Lung (tissue), 12 donors: ENCODE measurements around the gene SLC22A23. TPM values are rescaled to one million over a fixed set of nuclear protein-coding genes. Genes with fewer than 3 reads are reported as not detected.

Experiments
- ATAC-seq: fragments of 200-7000 bp; cut with Tn5 transposase; one replicate; pipeline ENCODE4 v1.9.1; 2020; ENCODE audit warnings: moderate number of reproducible peaks; ENCODE audit not compliant: insufficient read depth, low FRiP score
- DNase-seq, 3 donors: peaks; one replicate each; pipeline ENCODE4 v3.0.0-alpha.2; 2013 to 2017
- H3K27ac ChIP-seq, 2 donors: one replicate each; pipeline ENCODE4 v1.5.1; 2013; ENCODE audit warnings: mild to moderate bottlenecking in 2 of 2, moderate library complexity in 2 of 2, control low read depth in 1 of 2, inconsistent platforms in 1 of 2, low read depth in 1 of 2, low read length in 1 of 2
- H3K27me3 ChIP-seq, 3 donors: one replicate each; pipeline ENCODE4 v1.5.1; 2013; ENCODE audit warnings: low read length in 2 of 3; ENCODE audit not compliant: control insufficient read depth in 3 of 3, insufficient read depth in 3 of 3
- H3K36me3 ChIP-seq, 4 donors: one replicate each; pipeline ENCODE4 v1.5.1; 2013; ENCODE audit warnings: low read length in 4 of 4, mild to moderate bottlenecking in 1 of 4, moderate library complexity in 1 of 4; ENCODE audit not compliant: control insufficient read depth in 4 of 4, insufficient read depth in 4 of 4
- H3K4me1 ChIP-seq, 5 donors: one replicate each; pipeline ENCODE4 v1.5.1; 2013; ENCODE audit warnings: low read length in 5 of 5, mild to moderate bottlenecking in 2 of 5, moderate library complexity in 1 of 5; ENCODE audit not compliant: control insufficient read depth in 5 of 5, insufficient read depth in 5 of 5
- H3K4me3 ChIP-seq: one replicate; pipeline ENCODE4 v1.5.1; 2013; ENCODE audit warnings: mild to moderate bottlenecking, control low read depth, moderate library complexity
- H3K9ac ChIP-seq, 2 donors: one replicate each; pipeline ENCODE4 v1.5.1; 2013; ENCODE audit warnings: low read length in 2 of 2, control low read depth in 1 of 2; ENCODE audit not compliant: insufficient read depth in 1 of 2
- H3K9me3 ChIP-seq, 4 donors: one replicate each; pipeline ENCODE4 v1.5.1; 2013; ENCODE audit warnings: low read length in 3 of 4, mild to moderate bottlenecking in 1 of 4, moderate library complexity in 1 of 4; ENCODE audit not compliant: control insufficient read depth in 4 of 4, insufficient read depth in 3 of 4
- WGBS, 2 donors: extraction: QIAGEN DNeasy Blood & Tissue Kit; methylation state at CpG; one replicate each; pipeline ENCODE4 v1.1.7; 2013; 5-methylcytosine and 5-hydroxymethylcytosine counted together
- polyA plus RNA-seq, 2 donors: library from polyadenylated mRNA; stranded (reverse); fragments of 200-250 nt; gene quantifications; one replicate each; pipeline ENCODE4 v1.2.1, GENCODE V29; 2013
- total RNA-seq, 2 donors: library from RNA; depleted of rRNA in 1 of 2; stranded (reverse); fragments of >200 nt in 1 of 2; gene quantifications; one replicate each; pipeline ENCODE4 v1.2.1, GENCODE V29; 2014 to 2021
- TF ChIP-seq, protein P1 (sequence below): IDR thresholded peaks from 2 replicates; pipeline ENCODE4 v1.5.1; 2012; ENCODE audit warnings: mild to moderate bottlenecking; ENCODE audit errors: control extremely low read depth, extremely low read depth
- donor health status: control.
- donor health status: control.
- donor health status: Bipolar disorder and iron deficiency.
- donor health status: healthy.
- donor health status: DM: yes; HTN: yes; CAD: no.

SLC22A23 gene
- total and polyA plus RNA-seq, 4 donors, result 6.6 to 45.6 (median 24.1) TPM

DNA sequence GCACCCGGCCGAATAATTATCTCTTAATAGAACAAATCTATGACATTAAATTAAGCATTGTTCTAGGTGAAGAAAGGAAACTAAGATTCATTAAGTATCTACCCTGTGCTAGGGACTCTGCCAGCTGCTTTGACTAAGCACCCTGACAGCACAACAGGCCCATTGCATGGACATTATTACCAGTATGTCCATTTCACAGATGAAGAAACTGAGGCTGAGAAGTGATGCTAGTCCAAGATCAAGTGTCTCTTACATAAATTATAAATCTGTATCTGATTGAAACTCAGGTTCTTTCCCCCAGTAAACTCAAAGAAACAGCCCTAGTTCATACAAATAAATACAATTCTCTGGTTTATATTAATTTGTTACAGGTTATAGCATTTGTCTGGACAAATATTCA, 31.3 kb downstream of the SLC22A23 start:
- H3K4me1 ChIP-seq, result peaks cover 0 to 28% (median 6%) of the 10 kb centered on the region in 5 donors
- 94 to 98% methylated on average over 2 of the region's 2 CpGs for WGBS, 2 donors
- no peaks in the 10 kb centered on the region for H3K27me3 ChIP-seq
- H3K9ac ChIP-seq, result no peak overlapping the region
- peaks cover 0 to 1% (median 0%) of the 10 kb centered on the region in 4 donors for H3K36me3 ChIP-seq
- no peak overlapping the region for H3K27ac ChIP-seq
- H3K9me3 ChIP-seq, result peaks cover 0 to 3% (median 0%) of the 10 kb centered on the region in 4 donors
- no peak overlapping the region for H3K4me3 ChIP-seq
- TF ChIP-seq, protein P1, sequence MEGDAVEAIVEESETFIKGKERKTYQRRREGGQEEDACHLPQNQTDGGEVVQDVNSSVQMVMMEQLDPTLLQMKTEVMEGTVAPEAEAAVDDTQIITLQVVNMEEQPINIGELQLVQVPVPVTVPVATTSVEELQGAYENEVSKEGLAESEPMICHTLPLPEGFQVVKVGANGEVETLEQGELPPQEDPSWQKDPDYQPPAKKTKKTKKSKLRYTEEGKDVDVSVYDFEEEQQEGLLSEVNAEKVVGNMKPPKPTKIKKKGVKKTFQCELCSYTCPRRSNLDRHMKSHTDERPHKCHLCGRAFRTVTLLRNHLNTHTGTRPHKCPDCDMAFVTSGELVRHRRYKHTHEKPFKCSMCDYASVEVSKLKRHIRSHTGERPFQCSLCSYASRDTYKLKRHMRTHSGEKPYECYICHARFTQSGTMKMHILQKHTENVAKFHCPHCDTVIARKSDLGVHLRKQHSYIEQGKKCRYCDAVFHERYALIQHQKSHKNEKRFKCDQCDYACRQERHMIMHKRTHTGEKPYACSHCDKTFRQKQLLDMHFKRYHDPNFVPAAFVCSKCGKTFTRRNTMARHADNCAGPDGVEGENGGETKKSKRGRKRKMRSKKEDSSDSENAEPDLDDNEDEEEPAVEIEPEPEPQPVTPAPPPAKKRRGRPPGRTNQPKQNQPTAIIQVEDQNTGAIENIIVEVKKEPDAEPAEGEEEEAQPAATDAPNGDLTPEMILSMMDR, result no peak
- ATAC-seq (no peak), DNase-seq (no peak)

- ATAC-seq (no peak), DNase-seq (no peak)
- H3K27me3 ChIP-seq, result no peaks in the 10 kb centered on the region
- no peak overlapping the region for H3K9ac ChIP-seq
- H3K9me3 ChIP-seq, result peaks cover 0 to 3% (median 0%) of the 10 kb centered on the region in 4 donors
- H3K36me3 ChIP-seq, result peaks cover 0 to 1% (median 0%) of the 10 kb centered on the region in 4 donors
- no peak overlapping the region for H3K27ac ChIP-seq
- TF ChIP-seq, protein P1, result no peak
- H3K4me3 ChIP-seq, result no peak overlapping the region
- 96 to 97% methylated on average over 9 of the region's 9 CpGs for WGBS, 2 donors
- H3K4me1 ChIP-seq, result peaks cover 0 to 31% (median 8%) of the 10 kb centered on the region in 5 donors
Observed at GRCh38 chr6:3424185-3424927, 32.5 kb downstream of the SLC22A23 start.

- 72 to 81% methylated on average over 6 of the region's 6 CpGs for WGBS, 2 donors
- no peak for DNase-seq
- TF ChIP-seq, protein P1, result no peak
- Histone ChIP-seq H3K9ac (no peak overlapping the region), H3K4me1 (peaks cover 0 to 31% (median 10%) of the 10 kb centered on the region in 5 donors), H3K9me3 (peaks cover 0 to 3% (median 0%) of the 10 kb centered on the region in 4 donors), H3K36me3 (peaks cover 0 to 1% (median 0%) of the 10 kb centered on the region in 4 donors), H3K27ac (no peak overlapping the region), H3K27me3 (no peaks in the 10 kb centered on the region), H3K4me3 (no peak overlapping the region)
- no peak for ATAC-seq
Observed at GRCh38 chr6:3423439-3424184, 33.2 kb downstream of the SLC22A23 start.
